ENCODE results near the gene ANGPTL1.

- TF ChIP-seq CTCF (IDR thresholded peaks at IDR 0.05 in 8 of 11, conservative IDR thresholded peaks at IDR 0.05 in 3 of 11): no peak
- no peak for TF ChIP-seq POLR2A (IDR thresholded peaks at IDR 0.05)
- TF ChIP-seq POLR2AphosphoS5 (IDR thresholded peaks at IDR 0.05): no peak
Measured at GRCh38 chr1:178874966-178875365, 4.1 kb upstream of the ANGPTL1 start.
